H1 (cell line): ENCODE measurements around the gene MIR17HG. TPM values are rescaled to one million over a fixed set of nuclear protein-coding genes. Genes with fewer than 3 reads are reported as not detected.

Experiments
- GTF2F1 ChIP-seq: IDR thresholded peaks from 2 replicates; pipeline ENCODE4 v1.6.1; 2012; ENCODE audit warnings: low read depth, low read length, improper control_type of control experiment, borderline replicate concordance
- RFX5 ChIP-seq: IDR thresholded peaks from 2 replicates; pipeline ENCODE4 v1.6.1; 2011; ENCODE audit warnings: low read depth, low read length, improper control_type of control experiment, borderline replicate concordance
- USF2 ChIP-seq: IDR thresholded peaks from 2 replicates; pipeline ENCODE4 v1.6.1; 2011; ENCODE audit warnings: low read length, improper control_type of control experiment
- polyA plus RNA-seq, 7 experiments: library from polyadenylated mRNA; depleted of rRNA in 3 of 7; stranded (reverse) in 5 of 7; unstranded in 2 of 7; fragments of >200 nt in 5 of 7; fragments of 200-250 nt in 2 of 7; gene quantifications; 1 replicate in 5 of 7; 2 replicates in 1 of 7; 4 replicates in 1 of 7; pipeline versions ENCODE4 v1.2.1 to v1.2.3, GENCODE V29; 2011 to 2013; ENCODE audit warnings: missing spikeins in 2 of 7, mixed read lengths in 2 of 7
- total RNA-seq: library from RNA; stranded (reverse); fragmentation: NEBNext Ultra II Directional; extraction: Animal tissue kit (Norgen Biotek cat#: 25700); gene quantifications from 2 replicates; pipeline ENCODE4 v1.2.1, GENCODE V29; 2021

Gene MIR17HG
- total and polyA plus RNA-seq, 2 of the 8 experiments (the other 6 are each of a cell fraction or from before 2014, with no cell fraction given) = 11.5 to 36.9 TPM

DNA sequence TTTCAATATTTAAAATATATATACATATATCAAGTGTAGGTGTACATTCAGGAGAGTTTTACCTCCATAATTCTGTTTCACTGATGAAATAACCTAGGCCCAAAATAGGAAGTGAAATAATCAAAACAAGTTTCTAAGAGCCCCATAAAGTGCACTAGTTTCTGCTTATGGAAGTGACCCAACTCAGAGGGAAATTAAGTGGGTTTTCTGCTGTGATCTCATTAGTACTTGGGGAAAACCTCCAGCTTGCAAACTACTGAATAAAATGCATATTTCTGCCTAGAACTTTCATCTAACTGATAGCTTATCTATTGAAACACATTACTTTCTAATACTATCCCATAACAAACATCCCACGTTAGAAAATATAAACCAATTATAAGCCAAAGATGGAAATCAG lies 45.4 kb upstream of the MIR17HG start (continued):
- no peak for TF ChIP-seq RFX5
- no peak for TF ChIP-seq GTF2F1
- TF ChIP-seq USF2 = no peak
